Subcutaneous adipose tissue (tissue), 4 donors: ENCODE measurements around the gene CTAG1B. TPM values are rescaled to one million over a fixed set of nuclear protein-coding genes. Genes with fewer than 3 reads are reported as not detected.

Experiments
- total RNA-seq, 4 donors: library from RNA; depleted of rRNA; stranded (reverse); fragments of >200 nt; gene quantifications; one replicate each; pipeline ENCODE4 v1.1.0, GENCODE V29; 2016
- TF ChIP-seq, protein P1 (sequence below): fragments of 450-650 bp; IDR thresholded peaks from one replicate; pipeline ENCODE4 v1.5.1; 2016; ENCODE audit warnings: low read depth, mild to moderate bottlenecking, control low read depth, antibody characterized with exemption, moderate library complexity

The CTAG1B gene
- total RNA-seq, 4 donors from 2014 or later: not detected

DNA sequence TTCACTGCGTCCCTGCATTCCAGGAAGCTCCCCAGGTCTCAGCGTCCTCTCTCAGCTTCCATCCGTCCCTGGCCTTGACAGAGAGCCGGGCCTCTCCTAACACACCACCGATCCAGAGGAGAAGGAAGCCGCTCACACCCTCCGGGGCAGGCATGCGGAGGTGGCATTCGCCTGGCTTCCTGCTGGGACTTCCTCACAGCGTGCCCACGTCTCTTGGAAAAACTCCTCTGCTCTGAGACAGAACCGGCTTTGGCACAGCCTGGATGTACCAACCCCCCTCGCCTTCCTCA, 31.1 kb upstream of the CTAG1B start:
- TF ChIP-seq, protein P1, sequence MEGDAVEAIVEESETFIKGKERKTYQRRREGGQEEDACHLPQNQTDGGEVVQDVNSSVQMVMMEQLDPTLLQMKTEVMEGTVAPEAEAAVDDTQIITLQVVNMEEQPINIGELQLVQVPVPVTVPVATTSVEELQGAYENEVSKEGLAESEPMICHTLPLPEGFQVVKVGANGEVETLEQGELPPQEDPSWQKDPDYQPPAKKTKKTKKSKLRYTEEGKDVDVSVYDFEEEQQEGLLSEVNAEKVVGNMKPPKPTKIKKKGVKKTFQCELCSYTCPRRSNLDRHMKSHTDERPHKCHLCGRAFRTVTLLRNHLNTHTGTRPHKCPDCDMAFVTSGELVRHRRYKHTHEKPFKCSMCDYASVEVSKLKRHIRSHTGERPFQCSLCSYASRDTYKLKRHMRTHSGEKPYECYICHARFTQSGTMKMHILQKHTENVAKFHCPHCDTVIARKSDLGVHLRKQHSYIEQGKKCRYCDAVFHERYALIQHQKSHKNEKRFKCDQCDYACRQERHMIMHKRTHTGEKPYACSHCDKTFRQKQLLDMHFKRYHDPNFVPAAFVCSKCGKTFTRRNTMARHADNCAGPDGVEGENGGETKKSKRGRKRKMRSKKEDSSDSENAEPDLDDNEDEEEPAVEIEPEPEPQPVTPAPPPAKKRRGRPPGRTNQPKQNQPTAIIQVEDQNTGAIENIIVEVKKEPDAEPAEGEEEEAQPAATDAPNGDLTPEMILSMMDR: no peak

DNA sequence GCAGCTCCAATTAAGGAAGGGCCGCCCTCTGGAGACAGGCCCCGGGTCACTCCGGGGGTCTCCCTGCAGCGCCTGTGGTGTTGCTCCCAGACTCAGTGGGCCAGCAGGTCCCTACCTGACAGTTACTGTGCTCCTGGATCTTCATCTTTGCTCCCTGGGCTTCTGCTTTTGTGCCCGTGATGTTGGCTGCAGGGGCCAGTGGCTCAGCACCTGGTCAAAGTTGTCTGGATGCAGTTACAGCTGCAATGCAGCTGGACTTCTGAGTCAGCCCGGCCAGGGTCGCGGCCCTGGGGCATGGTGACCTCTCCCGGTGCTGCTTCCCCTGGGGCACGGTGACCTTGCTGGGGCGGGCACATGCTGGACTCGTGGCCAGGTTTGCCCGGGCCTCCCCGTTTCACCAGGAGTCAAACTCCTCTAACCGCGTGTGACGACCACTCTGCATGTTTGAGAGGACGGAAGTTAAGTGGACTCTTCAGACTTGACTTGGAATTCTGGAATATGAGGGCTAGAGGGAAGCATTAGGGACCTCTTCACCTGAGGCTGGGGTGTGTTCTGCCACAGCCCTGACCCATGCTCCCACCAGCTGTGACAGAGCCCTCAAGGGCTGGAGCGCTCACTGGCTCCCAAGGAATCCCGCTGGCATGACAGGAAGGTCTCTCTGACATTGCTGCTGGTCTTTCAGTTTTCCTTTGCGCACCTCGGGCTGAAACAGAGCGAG, 30.6 kb upstream of the CTAG1B start:
- TF ChIP-seq, protein P1: no peak

DNA sequence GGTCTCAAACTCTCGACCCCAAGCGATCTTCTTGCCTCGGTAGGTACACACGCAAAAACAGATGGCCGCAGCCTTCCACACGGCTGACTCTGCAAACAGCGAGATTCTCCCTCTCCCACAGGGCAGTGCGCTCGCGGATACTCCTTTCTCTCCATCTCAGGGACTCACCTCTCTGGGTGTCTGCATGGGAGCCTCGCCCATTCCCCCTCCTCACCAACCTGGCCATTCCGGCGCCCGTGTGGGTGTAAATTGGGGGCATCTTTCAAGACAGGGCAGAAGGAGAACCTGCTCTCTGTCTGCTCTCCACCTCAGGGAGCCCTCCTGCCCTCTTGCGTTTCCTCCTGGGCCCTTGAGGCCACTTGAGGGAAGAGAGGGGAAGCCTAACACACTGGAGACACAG, 29.8 kb upstream of the CTAG1B start:
- TF ChIP-seq, protein P1: no peak

GRCh38 chrX:154607370-154607769, 11.7 kb downstream of the CTAG1B start:
- TF ChIP-seq, protein P1: no peak

DNA sequence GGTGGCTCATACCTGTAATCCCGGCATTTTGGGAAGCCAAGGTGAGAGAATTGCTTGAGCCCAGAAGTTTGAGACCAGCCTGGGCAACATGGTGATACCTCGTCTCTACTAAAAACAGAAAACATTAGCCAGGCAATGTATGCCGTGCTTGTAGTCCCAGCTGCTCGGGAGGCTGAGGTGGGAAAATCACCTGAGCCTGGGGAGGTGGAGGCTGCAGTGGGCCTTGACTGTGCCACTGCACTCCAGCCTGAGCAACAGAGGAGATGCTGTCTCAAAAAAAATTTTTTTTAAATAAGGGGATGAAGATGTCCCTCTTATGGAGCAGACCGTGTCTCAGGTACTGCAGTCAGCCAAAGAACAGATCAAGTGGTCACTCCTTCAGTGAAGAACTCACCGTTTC, 13.5 kb downstream of the CTAG1B start:
- TF ChIP-seq, protein P1: no peak

DNA sequence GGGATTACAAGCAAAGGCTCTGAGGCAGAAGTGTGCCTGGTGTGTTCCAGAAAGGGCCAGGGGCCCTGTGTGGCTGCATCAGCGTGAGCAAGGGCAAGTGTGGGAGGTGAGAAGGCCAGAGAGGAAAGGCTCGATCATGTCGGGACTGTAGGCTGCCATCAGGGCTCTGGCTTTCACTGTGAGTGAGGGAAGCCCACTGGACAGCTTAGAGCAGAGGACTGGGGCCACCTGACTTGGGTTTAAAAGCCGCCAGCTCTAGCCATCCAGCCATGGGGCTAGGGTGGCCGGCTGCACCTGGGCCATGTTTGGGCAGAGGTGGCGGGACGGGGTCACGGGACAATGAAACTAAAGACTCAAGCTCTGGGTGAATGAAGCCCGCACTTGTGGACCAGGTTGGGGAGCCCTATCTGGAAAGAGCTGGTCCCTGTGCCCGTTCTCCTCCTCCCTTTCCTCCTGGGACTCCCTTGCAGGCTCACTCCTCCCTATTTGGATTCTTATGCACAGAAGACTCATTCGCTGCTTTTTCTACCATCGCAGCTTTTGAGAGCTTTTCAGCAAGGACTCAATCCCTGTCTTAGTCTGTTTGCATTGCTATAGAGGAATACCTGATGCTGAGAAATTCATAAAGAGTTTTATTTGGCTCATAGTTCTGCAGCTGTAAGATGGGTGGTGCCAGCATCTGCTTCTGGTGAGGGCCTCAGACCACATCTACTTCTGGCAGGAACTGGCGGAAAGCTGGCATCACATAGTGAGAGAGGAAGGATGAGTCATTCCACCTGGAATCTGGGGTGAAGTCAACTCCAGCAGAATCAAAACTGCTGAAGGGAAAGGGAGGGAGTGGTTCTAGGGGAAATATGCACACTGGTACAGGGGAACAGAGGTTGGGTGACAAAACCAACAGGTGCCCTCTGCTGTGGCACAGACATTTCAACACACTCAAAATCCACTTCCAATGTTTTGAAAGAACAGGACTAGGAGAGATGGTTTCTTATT, 15.3 kb downstream of the CTAG1B start:
- TF ChIP-seq, protein P1: no peak

GRCh38 chrX:154602766-154603437, 16.2 kb downstream of the CTAG1B start:
- TF ChIP-seq, protein P1: no peak
